Measurements from ENCODE around the gene COL28A1. TPM values are rescaled to one million over a fixed set of nuclear protein-coding genes. Genes with fewer than 3 reads are reported as not detected.

The COL28A1 gene
- total RNA-seq: not detected in 2 replicates

- intact Hi-C loops (cut with micrococcal nuclease): no loop called here
- Mint-ChIP-seq H3K4me3 (no peak within 1 kb of the TSS), H3K27ac (no peak within 1 kb of the TSS), H3K9me3 (no peaks in the 10 kb centered on the region), H3K27me3 (ENCODE audit: insufficient read depth) (peaks cover 8% of the 10 kb centered on the region), H3K4me1 (ENCODE audit: low read depth) (no peaks in the 10 kb centered on the region), H3K36me3 (ENCODE audit: low read depth) (no peaks in the 10 kb centered on the region)
- DNase-seq (ENCODE audit: low spot score): no peak
Observed at GRCh38 chr7:7535691-7536090, at the start of gene COL28A1. COL28A1 (minus strand) TSS chr7:7535873; CDS start chr7:7532875, 2,998 bp downstream.

- Mint-ChIP-seq H3K27me3 (ENCODE audit: insufficient read depth) (no peaks in the 10 kb centered on the region), H3K4me3 (no peak overlapping the region), H3K9me3 (no peaks in the 10 kb centered on the region), H3K36me3 (ENCODE audit: low read depth) (peaks cover 6% of the 10 kb centered on the region), H3K4me1 (ENCODE audit: low read depth) (no peaks in the 10 kb centered on the region), H3K27ac (no peak overlapping the region)
- DNase-seq (ENCODE audit: low spot score): no peak
- intact Hi-C loops (cut with micrococcal nuclease): loop anchor here (2.0 kb wide), 1 partner anchor 16 kb away; no protein-coding TSS in a partner anchor
Observed at GRCh38 chr7:7584653-7585052, 49.0 kb upstream of the COL28A1 start.

GRCh38 chr7:7583731-7584130 is 48.1 kb upstream of the COL28A1 start:
- Mint-ChIP-seq H3K27ac (no peak overlapping the region), H3K4me1 (ENCODE audit: low read depth) (no peaks in the 10 kb centered on the region), H3K4me3 (no peak overlapping the region), H3K9me3 (no peaks in the 10 kb centered on the region), H3K27me3 (ENCODE audit: insufficient read depth) (no peaks in the 10 kb centered on the region), H3K36me3 (ENCODE audit: low read depth) (peaks cover 7% of the 10 kb centered on the region)
- DNase-seq (ENCODE audit: low spot score): no peak
- intact Hi-C loops (cut with micrococcal nuclease): loop anchor here (2.0 kb wide), 1 partner anchor 15 kb away; no protein-coding TSS in a partner anchor

- intact Hi-C loops (cut with micrococcal nuclease): no loop called here
- no peaks in the 10 kb centered on the region for H3K9me3 Mint-ChIP-seq
- H3K4me1 Mint-ChIP-seq (ENCODE audit: low read depth): no peaks in the 10 kb centered on the region
- peaks cover 6% of the 10 kb centered on the region for H3K36me3 Mint-ChIP-seq (ENCODE audit: low read depth)
- no peaks in the 10 kb centered on the region for H3K27me3 Mint-ChIP-seq (ENCODE audit: insufficient read depth)
- no peak overlapping the region for H3K4me3 Mint-ChIP-seq
- no peak for DNase-seq (ENCODE audit: low spot score)
- no peak overlapping the region for H3K27ac Mint-ChIP-seq
Observed at GRCh38 chr7:7582596-7582995, 46.9 kb upstream of the COL28A1 start.

GRCh38 chr7:7581531-7582179 is 46.0 kb upstream of the COL28A1 start:
- Mint-ChIP-seq H3K9me3 (no peaks in the 10 kb centered on the region), H3K27ac (no peak overlapping the region), H3K36me3 (ENCODE audit: low read depth) (peaks cover 6% of the 10 kb centered on the region), H3K27me3 (ENCODE audit: insufficient read depth) (no peaks in the 10 kb centered on the region), H3K4me1 (ENCODE audit: low read depth) (no peaks in the 10 kb centered on the region), H3K4me3 (no peak overlapping the region)
- DNase-seq (ENCODE audit: low spot score): no peak
- intact Hi-C loops (cut with micrococcal nuclease): no loop called here

- intact Hi-C loops (cut with micrococcal nuclease): no loop called here
- Mint-ChIP-seq H3K9me3 (no peaks in the 10 kb centered on the region), H3K27me3 (ENCODE audit: insufficient read depth) (no peaks in the 10 kb centered on the region), H3K36me3 (ENCODE audit: low read depth) (peaks cover 4% of the 10 kb centered on the region), H3K4me3 (no peak overlapping the region), H3K4me1 (ENCODE audit: low read depth) (no peaks in the 10 kb centered on the region), H3K27ac (no peak overlapping the region)
- DNase-seq (ENCODE audit: low spot score): no peak
Observed at GRCh38 chr7:7579638-7580037, 44.0 kb upstream of the COL28A1 start.

- Mint-ChIP-seq H3K4me3 (no peak overlapping the region), H3K36me3 (ENCODE audit: low read depth) (peaks cover 15% of the 10 kb centered on the region), H3K4me1 (ENCODE audit: low read depth) (peaks cover 3% of the 10 kb centered on the region), H3K9me3 (no peaks in the 10 kb centered on the region), H3K27me3 (ENCODE audit: insufficient read depth) (no peaks in the 10 kb centered on the region), H3K27ac (no peak overlapping the region)
- intact Hi-C loops (cut with micrococcal nuclease): no loop called here
- no peak for DNase-seq (ENCODE audit: low spot score)
Observed at GRCh38 chr7:7577888-7578287, 42.2 kb upstream of the COL28A1 start.

- intact Hi-C loops (cut with micrococcal nuclease): no loop called here
- peaks cover 7% of the 10 kb centered on the region for H3K4me1 Mint-ChIP-seq (ENCODE audit: low read depth)
- DNase-seq (ENCODE audit: low spot score): no peak
- no peak overlapping the region for H3K4me3 Mint-ChIP-seq
- H3K27ac Mint-ChIP-seq: no peak overlapping the region
- H3K9me3 Mint-ChIP-seq: no peaks in the 10 kb centered on the region
- H3K27me3 Mint-ChIP-seq (ENCODE audit: insufficient read depth): no peaks in the 10 kb centered on the region
- H3K36me3 Mint-ChIP-seq (ENCODE audit: low read depth): peaks cover 18% of the 10 kb centered on the region
Observed at GRCh38 chr7:7576344-7576743, 40.7 kb upstream of the COL28A1 start.

GRCh38 chr7:7573701-7574100 is 38.0 kb upstream of the COL28A1 start:
- intact Hi-C loops (cut with micrococcal nuclease): no loop called here
- Mint-ChIP-seq H3K4me3 (no peak overlapping the region), H3K36me3 (ENCODE audit: low read depth) (peaks cover 33% of the 10 kb centered on the region), H3K9me3 (no peaks in the 10 kb centered on the region), H3K27ac (no peak overlapping the region), H3K27me3 (ENCODE audit: insufficient read depth) (no peaks in the 10 kb centered on the region), H3K4me1 (ENCODE audit: low read depth) (peaks cover 30% of the 10 kb centered on the region)
- DNase-seq (ENCODE audit: low spot score): no peak

GRCh38 chr7:7570584-7570983 is 34.9 kb upstream of the COL28A1 start:
- H3K27me3 Mint-ChIP-seq (ENCODE audit: insufficient read depth): no peaks in the 10 kb centered on the region
- H3K36me3 Mint-ChIP-seq (ENCODE audit: low read depth): peaks cover 33% of the 10 kb centered on the region
- intact Hi-C loops (cut with micrococcal nuclease): no loop called here
- no peaks in the 10 kb centered on the region for H3K9me3 Mint-ChIP-seq
- no peak overlapping the region for H3K27ac Mint-ChIP-seq
- DNase-seq (ENCODE audit: low spot score): no peak
- peaks cover 42% of the 10 kb centered on the region for H3K4me1 Mint-ChIP-seq (ENCODE audit: low read depth)
- H3K4me3 Mint-ChIP-seq: no peak overlapping the region

GRCh38 chr7:7569615-7570014 is 33.9 kb upstream of the COL28A1 start:
- Mint-ChIP-seq H3K36me3 (ENCODE audit: low read depth) (peaks cover 33% of the 10 kb centered on the region), H3K27me3 (ENCODE audit: insufficient read depth) (no peaks in the 10 kb centered on the region)
- intact Hi-C loops (cut with micrococcal nuclease): loop anchor here (2.0 to 10.0 kb wide), 5 partner anchors 15 to 628 kb away; partner anchors contain the start of gene RPA3

GRCh38 chr7:7569081-7569527 is 33.4 kb upstream of the COL28A1 start:
- peaks cover 30% of the 10 kb centered on the region for H3K36me3 Mint-ChIP-seq (ENCODE audit: low read depth)
- peak overlapping the region; percentile 88 for H3K4me3 Mint-ChIP-seq
- no peaks in the 10 kb centered on the region for H3K27me3 Mint-ChIP-seq (ENCODE audit: insufficient read depth)
- intact Hi-C loops (cut with micrococcal nuclease): loop anchor here (2.0 to 10.0 kb wide), 5 partner anchors 16 to 628 kb away; partner anchors contain the start of gene RPA3
- peak overlapping the region; percentile 66 for H3K27ac Mint-ChIP-seq
- no peaks in the 10 kb centered on the region for H3K9me3 Mint-ChIP-seq
- peaks cover 42% of the 10 kb centered on the region for H3K4me1 Mint-ChIP-seq (ENCODE audit: low read depth)
- no peak for DNase-seq (ENCODE audit: low spot score)

More at GRCh38 chr7:7569615-7570014, 33.9 kb upstream of the COL28A1 start:
- Mint-ChIP-seq H3K27ac (peak overlapping the region; percentile 66), H3K4me3 (peak overlapping the region; percentile 88), H3K4me1 (ENCODE audit: low read depth) (peaks cover 42% of the 10 kb centered on the region), H3K9me3 (no peaks in the 10 kb centered on the region)
- no peak for DNase-seq (ENCODE audit: low spot score)

GRCh38 chr7:7568553-7568952 is 32.9 kb upstream of the COL28A1 start:
- Mint-ChIP-seq H3K27ac (no peak overlapping the region), H3K9me3 (no peaks in the 10 kb centered on the region), H3K27me3 (ENCODE audit: insufficient read depth) (no peaks in the 10 kb centered on the region), H3K36me3 (ENCODE audit: low read depth) (peaks cover 29% of the 10 kb centered on the region), H3K4me3 (peak overlapping the region; percentile 88), H3K4me1 (ENCODE audit: low read depth) (peaks cover 42% of the 10 kb centered on the region)
- intact Hi-C loops (cut with micrococcal nuclease): loop anchor here (2.0 to 10.0 kb wide), 5 partner anchors 16 to 629 kb away; partner anchors contain the start of gene RPA3
- no peak for DNase-seq (ENCODE audit: low spot score)
